Duodenal mucosa (tissue), 2 donors: ENCODE results near the gene PADI6.

Experiments
- H3K27ac ChIP-seq: one replicate; pipeline ENCODE4 v1.7.0; 2013; ENCODE audit warnings: low read depth, low read length
- H3K27me3 ChIP-seq, 2 donors: one replicate each; pipeline ENCODE4 v1.7.0; 2013; ENCODE audit warnings: low read length in 2 of 2, control low read depth in 1 of 2; ENCODE audit not compliant: insufficient read depth in 2 of 2, control insufficient read depth in 1 of 2
- H3K36me3 ChIP-seq, 2 donors: one replicate each; pipeline ENCODE4 v1.7.0; 2013; ENCODE audit warnings: low read length in 2 of 2, control low read depth in 1 of 2; ENCODE audit not compliant: insufficient read depth in 2 of 2, control insufficient read depth in 1 of 2
- H3K4me1 ChIP-seq, 2 donors: one replicate each; pipeline ENCODE4 v1.7.0; 2013; ENCODE audit warnings: low read length in 2 of 2, control low read depth in 1 of 2; ENCODE audit not compliant: insufficient read depth in 2 of 2, control insufficient read depth in 1 of 2
- H3K4me3 ChIP-seq, 2 donors: one replicate each; pipeline ENCODE4 v1.7.0; 2013; ENCODE audit warnings: low read length in 2 of 2, low read depth in 1 of 2
- H3K9ac ChIP-seq, 2 donors: one replicate each; pipeline ENCODE4 v1.7.0; 2013; ENCODE audit warnings: low read length in 2 of 2, low read depth in 1 of 2
- H3K9me3 ChIP-seq, 2 donors: one replicate each; pipeline ENCODE4 v1.7.0; 2013; ENCODE audit warnings: low read length in 2 of 2, control low read depth in 1 of 2; ENCODE audit not compliant: control insufficient read depth in 1 of 2

PADI6 gene

DNA sequence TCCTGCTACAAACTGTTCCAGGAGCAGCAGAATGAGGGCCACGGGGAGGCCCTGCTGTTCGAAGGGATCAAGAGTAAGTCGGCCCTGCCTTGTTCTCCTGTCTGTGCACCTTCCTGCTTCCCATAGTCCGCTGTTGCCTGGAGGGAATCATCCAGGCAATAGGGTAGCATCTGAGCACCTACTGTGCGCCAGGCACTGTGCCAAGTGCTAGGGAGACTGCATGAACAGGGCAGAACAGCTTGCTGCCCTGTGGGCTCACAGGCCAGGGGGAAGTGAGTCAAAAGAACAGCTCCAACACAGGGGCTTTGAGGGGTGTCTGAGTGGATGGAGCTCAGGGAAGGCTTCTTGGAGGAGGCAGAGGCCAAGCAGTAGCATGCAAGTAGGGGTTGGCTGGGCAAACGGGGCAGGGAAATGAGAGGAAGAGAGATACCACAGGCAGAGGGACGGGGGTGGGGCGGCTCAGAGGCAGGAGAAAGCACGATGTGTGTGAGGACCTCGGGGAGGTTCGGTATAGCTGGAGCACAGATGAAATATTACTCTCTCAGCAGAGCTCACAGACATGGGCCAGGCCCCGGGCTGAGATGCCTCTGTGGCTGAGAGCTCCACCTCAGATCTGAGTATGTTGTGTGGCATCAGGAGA is 15.5 kb upstream of the PADI6 start:
- Histone ChIP-seq H3K36me3 (no peaks in the 10 kb centered on the region), H3K4me1 (no peaks in the 10 kb centered on the region), H3K4me3 (no peak overlapping the region), H3K9ac (no peak overlapping the region), H3K27me3 (peaks cover 0 to 9% of the 10 kb centered on the region in 2 donors), H3K27ac (no peak overlapping the region), H3K9me3 (no peaks in the 10 kb centered on the region)

DNA sequence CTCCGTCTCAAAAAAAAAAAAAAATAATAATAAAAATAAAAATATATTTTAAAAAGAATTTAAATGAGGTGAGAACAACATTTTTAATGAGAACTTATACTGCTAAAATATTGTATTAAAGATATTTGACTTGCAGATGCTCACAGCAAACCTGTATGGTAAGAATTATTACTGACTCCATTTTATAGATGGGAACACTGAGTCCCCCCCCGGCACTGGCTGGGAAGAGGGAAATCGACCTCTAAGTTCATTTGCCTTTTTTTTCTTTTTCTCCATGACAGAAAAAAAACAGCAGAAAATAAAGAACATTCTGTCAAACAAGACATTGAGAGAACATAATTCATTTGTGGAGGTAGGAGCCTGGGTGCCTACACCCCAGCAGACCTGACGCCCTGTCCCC is 13.4 kb upstream of the PADI6 start:
- Histone ChIP-seq H3K4me1 (no peaks in the 10 kb centered on the region), H3K36me3 (no peaks in the 10 kb centered on the region), H3K27ac (no peak overlapping the region), H3K27me3 (peaks cover 0 to 4% of the 10 kb centered on the region in 2 donors), H3K9ac (no peak overlapping the region), H3K4me3 (no peak overlapping the region), H3K9me3 (no peaks in the 10 kb centered on the region)

- Histone ChIP-seq H3K4me3 (no peak overlapping the region), H3K36me3 (no peaks in the 10 kb centered on the region), H3K27ac (no peak overlapping the region), H3K9ac (no peak overlapping the region), H3K9me3 (no peaks in the 10 kb centered on the region), H3K27me3 (peaks cover 0 to 5% of the 10 kb centered on the region in 2 donors), H3K4me1 (no peaks in the 10 kb centered on the region)
Observed at GRCh38 chr1:17359031-17359430, 13.0 kb upstream of the PADI6 start.

DNA sequence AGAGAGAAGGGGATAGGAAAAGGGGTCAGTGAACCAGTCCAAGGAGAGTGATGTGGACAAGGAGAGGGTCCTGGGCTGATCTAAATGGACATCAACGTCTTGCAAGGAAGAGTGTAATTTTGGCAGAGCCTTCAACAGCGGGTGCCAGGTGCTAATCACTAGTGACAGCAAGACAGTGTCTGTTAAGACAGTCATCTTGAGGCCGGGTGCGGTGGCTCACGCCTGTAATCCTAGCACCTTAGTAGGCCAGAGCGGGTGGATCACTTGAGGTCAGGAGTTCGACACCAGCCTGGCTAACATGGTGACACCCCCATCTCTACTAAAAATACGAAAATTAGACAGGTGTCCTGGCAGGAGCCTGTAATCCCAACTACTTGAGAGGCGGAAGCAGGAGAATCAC is 12.2 kb upstream of the PADI6 start:
- Histone ChIP-seq H3K27ac (no peak overlapping the region), H3K4me3 (no peak overlapping the region), H3K4me1 (no peaks in the 10 kb centered on the region), H3K9ac (no peak overlapping the region), H3K9me3 (no peaks in the 10 kb centered on the region), H3K27me3 (peaks cover 0 to 5% of the 10 kb centered on the region in 2 donors), H3K36me3 (no peaks in the 10 kb centered on the region)

DNA sequence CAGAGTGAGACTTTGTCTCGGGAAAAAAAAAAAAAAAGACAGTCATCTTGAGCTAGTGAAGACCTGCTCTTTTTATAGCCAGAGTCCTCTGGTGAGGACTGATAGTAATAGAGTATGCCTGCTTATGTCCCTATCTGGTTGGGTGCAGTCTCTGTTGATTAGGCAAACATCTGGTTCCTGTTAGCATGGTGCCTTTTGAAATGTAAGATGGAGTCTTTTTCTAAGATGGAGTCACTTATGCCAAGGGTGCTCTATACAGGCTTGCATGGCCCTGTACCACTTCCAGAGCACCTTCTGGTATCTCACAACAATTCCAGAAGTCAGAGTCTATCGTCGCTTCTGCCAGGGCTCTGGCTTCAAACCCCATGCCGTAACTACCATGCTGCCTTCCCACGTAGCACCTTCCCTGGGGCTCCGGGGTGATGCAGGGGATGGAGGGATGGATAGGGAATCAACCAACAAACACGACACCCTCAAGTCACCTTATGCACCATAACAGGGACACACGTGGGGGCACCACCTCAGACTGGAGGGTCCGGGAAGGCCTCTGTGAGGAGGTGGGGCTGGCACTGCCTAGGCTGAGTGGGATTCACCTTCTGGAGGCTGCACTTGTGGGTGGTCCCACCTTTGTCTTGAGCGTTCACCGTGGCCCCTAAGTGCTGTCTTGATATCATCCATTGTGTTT is 11.6 kb upstream of the PADI6 start:
- no peaks in the 10 kb centered on the region for H3K9me3 ChIP-seq
- H3K4me1 ChIP-seq, result no peaks in the 10 kb centered on the region
- H3K27me3 ChIP-seq, result peaks cover 0 to 5% of the 10 kb centered on the region in 2 donors
- no peak overlapping the region for H3K4me3 ChIP-seq
- no peak overlapping the region for H3K27ac ChIP-seq
- no peaks in the 10 kb centered on the region for H3K36me3 ChIP-seq
- H3K9ac ChIP-seq, result no peak overlapping the region

DNA sequence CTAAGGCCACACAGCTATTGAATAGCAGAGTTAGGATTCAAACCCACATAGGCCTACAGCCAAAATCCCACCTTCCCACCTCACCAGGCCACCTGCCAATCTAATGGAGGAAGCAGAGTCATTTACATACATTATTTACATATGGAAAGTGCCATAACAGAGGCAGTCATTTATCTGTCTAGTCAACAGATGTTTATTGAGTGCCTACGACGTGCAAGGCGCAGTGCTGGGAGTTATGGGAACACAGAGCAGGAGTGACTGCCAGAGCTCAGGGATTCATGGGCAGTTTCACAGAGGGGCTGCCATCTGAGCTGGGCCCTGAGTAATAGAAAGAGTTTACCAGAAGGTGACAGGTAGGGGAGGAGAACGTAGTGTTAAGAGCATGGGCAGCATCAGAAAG is 10.3 kb upstream of the PADI6 start:
- no peaks in the 10 kb centered on the region for H3K4me1 ChIP-seq
- H3K27ac ChIP-seq, result no peak overlapping the region
- H3K9ac ChIP-seq, result no peak overlapping the region
- H3K4me3 ChIP-seq, result no peak overlapping the region
- peaks cover 0 to 5% of the 10 kb centered on the region in 2 donors for H3K27me3 ChIP-seq
- H3K36me3 ChIP-seq, result no peaks in the 10 kb centered on the region
- H3K9me3 ChIP-seq, result no peaks in the 10 kb centered on the region

DNA sequence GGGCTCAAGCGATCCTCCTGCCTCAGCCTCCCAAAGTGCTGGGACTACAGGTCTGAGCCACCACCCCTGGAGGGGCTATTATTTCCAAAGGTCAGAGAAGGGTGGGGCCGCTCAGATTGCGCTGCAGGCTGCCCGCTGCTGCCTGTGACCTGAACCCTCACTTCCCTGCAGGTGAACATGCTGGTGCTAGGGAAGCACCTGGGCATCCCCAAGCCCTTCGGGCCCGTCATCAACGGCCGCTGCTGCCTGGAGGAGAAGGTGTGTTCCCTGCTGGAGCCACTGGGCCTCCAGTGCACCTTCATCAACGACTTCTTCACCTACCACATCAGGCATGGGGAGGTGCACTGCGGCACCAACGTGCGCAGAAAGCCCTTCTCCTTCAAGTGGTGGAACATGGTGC is 8.6 kb upstream of the PADI6 start:
- Histone ChIP-seq H3K4me3 (no peak overlapping the region), H3K27ac (no peak overlapping the region), H3K36me3 (no peaks in the 10 kb centered on the region), H3K9me3 (no peaks in the 10 kb centered on the region), H3K4me1 (no peaks in the 10 kb centered on the region), H3K27me3 (peaks cover 0 to 5% of the 10 kb centered on the region in 2 donors), H3K9ac (no peak overlapping the region)

DNA sequence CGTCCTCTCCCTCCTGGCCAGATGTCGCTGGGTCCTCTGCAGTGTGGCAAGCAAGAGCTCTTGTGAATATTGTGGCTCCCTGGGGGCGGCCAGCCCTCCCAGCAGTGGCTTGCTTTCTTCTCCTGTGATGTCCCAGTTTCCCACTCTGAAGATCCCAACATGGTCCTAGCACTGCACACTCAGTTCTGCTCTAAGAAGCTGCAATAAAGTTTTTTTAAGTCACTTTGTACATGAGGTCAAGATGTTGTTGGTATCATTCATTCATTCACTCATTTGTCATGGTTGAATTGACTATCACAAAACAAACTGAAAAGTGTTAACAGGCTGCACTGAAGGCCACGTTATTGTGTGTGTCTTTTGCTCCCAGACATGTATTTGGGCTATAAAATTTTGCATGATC is 8.2 kb upstream of the PADI6 start:
- Histone ChIP-seq H3K4me3 (no peak overlapping the region), H3K9ac (no peak overlapping the region), H3K4me1 (no peaks in the 10 kb centered on the region), H3K36me3 (no peaks in the 10 kb centered on the region), H3K27me3 (peaks cover 0 to 5% of the 10 kb centered on the region in 2 donors), H3K27ac (no peak overlapping the region), H3K9me3 (no peaks in the 10 kb centered on the region)

DNA sequence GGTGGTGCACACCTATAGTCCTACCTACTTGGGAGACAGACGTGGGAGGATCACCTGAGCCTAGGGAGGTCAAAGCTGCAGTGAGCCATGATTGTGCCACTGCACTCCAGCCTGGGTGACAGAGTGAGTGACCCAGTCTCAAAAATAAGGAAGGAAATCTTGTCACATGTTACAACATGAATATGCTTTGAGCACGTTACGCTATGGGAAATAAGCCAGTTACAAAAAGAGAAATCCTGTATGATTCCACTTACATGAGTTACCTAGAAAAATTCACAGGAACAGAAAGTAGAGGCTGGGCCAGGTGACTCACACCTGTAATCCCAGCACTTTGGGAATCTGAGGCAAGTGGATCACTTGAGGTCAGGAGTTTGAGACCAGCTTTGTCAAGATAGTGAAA is 6.7 kb upstream of the PADI6 start:
- H3K27me3 ChIP-seq, result peaks cover 0 to 5% of the 10 kb centered on the region in 2 donors
- no peaks in the 10 kb centered on the region for H3K4me1 ChIP-seq

GRCh38 chr1:17369466-17369865 is 2.5 kb upstream of the PADI6 start:
- no peaks in the 10 kb centered on the region for H3K36me3 ChIP-seq
- H3K4me1 ChIP-seq, result no peaks in the 10 kb centered on the region
- no peaks in the 10 kb centered on the region for H3K9me3 ChIP-seq
- no peak overlapping the region for H3K4me3 ChIP-seq
- H3K27ac ChIP-seq, result no peak overlapping the region
- no peak overlapping the region for H3K9ac ChIP-seq
- no peaks in the 10 kb centered on the region for H3K27me3 ChIP-seq

More for the DNA sequence above, 6.7 kb upstream of the PADI6 start:
- Histone ChIP-seq H3K27ac (no peak overlapping the region), H3K4me3 (no peak overlapping the region), H3K9me3 (no peaks in the 10 kb centered on the region), H3K36me3 (no peaks in the 10 kb centered on the region), H3K9ac (no peak overlapping the region)
